HG03469 (cell line): ENCODE measurements around the gene SPCS1.

ENCODE experiments used
- ATAC-seq: cut with Tn5 transposase; IDR thresholded peaks from one replicate; pipeline ENCODE4 v1.9.1; 2021; ENCODE audit warnings: mild to moderate bottlenecking, moderate library complexity, moderate number of reproducible peaks; ENCODE audit not compliant: unreplicated experiment

The SPCS1 gene

GRCh38 chr3:52694528-52695189, 11.2 kb upstream of the SPCS1 start:
- no peak for ATAC-seq

- no peak for ATAC-seq
These were observed 9.9 kb upstream of the SPCS1 start for GRCh38 chr3:52695798-52696671.

- ATAC-seq, result no peak
These were observed 8.9 kb upstream of the SPCS1 start for GRCh38 chr3:52696830-52697631.

- ATAC-seq, result no peak
These were observed 8.3 kb upstream of the SPCS1 start for GRCh38 chr3:52697632-52697965.

- ATAC-seq, result no peak
These were observed 2.6 kb upstream of the SPCS1 start for GRCh38 chr3:52703341-52703740.

- no peak for ATAC-seq
These were observed 1.1 kb upstream of the SPCS1 start for GRCh38 chr3:52704611-52705437.

GRCh38 chr3:52705438-52705687, 543 bp upstream of the SPCS1 start:
- ATAC-seq, result no peak

- no peak for ATAC-seq
These were observed 1.7 kb downstream of the SPCS1 start for GRCh38 chr3:52707585-52707984.

GRCh38 chr3:52710512-52710911, 4.6 kb downstream of the SPCS1 start:
- ATAC-seq, result no peak

- ATAC-seq, result no peak
These were observed 6.6 kb downstream of the SPCS1 start for GRCh38 chr3:52712291-52713212.

GRCh38 chr3:52714335-52715302, 8.7 kb downstream of the SPCS1 start:
- no peak for ATAC-seq

- ATAC-seq, result no peak
These were observed 9.9 kb downstream of the SPCS1 start for GRCh38 chr3:52715714-52716305.

GRCh38 chr3:52719618-52720017, 13.7 kb downstream of the SPCS1 start:
- no peak for ATAC-seq

GRCh38 chr3:52721002-52721729, 15.3 kb downstream of the SPCS1 start:
- ATAC-seq, result no peak

- no peak for ATAC-seq
These were observed 15.8 kb downstream of the SPCS1 start for GRCh38 chr3:52721730-52722008.

GRCh38 chr3:52722491-52722890, 16.6 kb downstream of the SPCS1 start:
- no peak for ATAC-seq

- ATAC-seq, result no peak
These were observed 18.0 kb downstream of the SPCS1 start for GRCh38 chr3:52723935-52724334.

GRCh38 chr3:52724511-52724910, 18.6 kb downstream of the SPCS1 start:
- no peak for ATAC-seq
